IMR-90 (cell line): ENCODE results near the gene ZDHHC17. TPM values are rescaled to one million over a fixed set of nuclear protein-coding genes. Genes with fewer than 3 reads are reported as not detected.

Experiments
- ATAC-seq: fragments of 200-7000 bp; cut with Tn5 transposase; 2 replicates; pipeline ENCODE4 v1.9.1; 2020; ENCODE audit warnings: low read depth, mild to moderate bottlenecking, moderate library complexity
- BruUV-seq: library from RNA; stranded (reverse); fragments of 400-500 nt; replicated peaks from 2 replicates; lab custom pipeline; 2021; lab: Mats Ljungman, UMichigan
- CTCF ChIA-PET: fragments of 300-600 bp; formaldehyde crosslinking; extraction: SDS; loops from one replicate; lab custom pipeline; 2021; ENCODE audit warnings: antibody characterized with exemption; lab: Yijun Ruan, JAX
- POLR2A ChIA-PET: fragments of 300-600 bp; sonication (Branson Sonifier 250); formaldehyde crosslinking; loops from one replicate; lab custom pipeline; 2022; ENCODE audit warnings: antibody characterized with exemption; ENCODE audit not compliant: unreplicated experiment; lab: Charles Lee
- DNase-seq: peaks from one replicate; pipeline ENCODE4 v3.0.0; 2013
- H2AFZ ChIP-seq: replicated peaks from 2 replicates; pipeline ENCODE3; 2013; ENCODE audit warnings: low read length, mild to moderate bottlenecking; ENCODE audit not compliant: poor library complexity
- H2AK5ac ChIP-seq: 2 replicates; pipeline ENCODE4 v1.6.1; 2013; ENCODE audit warnings: low read depth, low read length, inconsistent platforms
- H2AK9ac ChIP-seq: replicated peaks from 2 replicates; pipeline ENCODE3; 2013; ENCODE audit warnings: mild to moderate bottlenecking, low read depth, low read length, moderate library complexity; ENCODE audit not compliant: poor library complexity
- H2BK120ac ChIP-seq: 2 replicates; pipeline ENCODE4 v1.6.1; 2013; ENCODE audit warnings: low read depth, low read length, inconsistent platforms
- H2BK15ac ChIP-seq: 3 replicates; pipeline ENCODE4 v1.6.1; 2013; ENCODE audit warnings: low read depth, low read length, inconsistent platforms
- H2BK20ac ChIP-seq: 2 replicates; pipeline ENCODE4 v1.6.1; 2013; ENCODE audit warnings: low read depth, mild to moderate bottlenecking, inconsistent platforms, low read length, moderate library complexity
- H2BK5ac ChIP-seq: 2 replicates; pipeline ENCODE4 v1.6.1; 2013; ENCODE audit warnings: mild to moderate bottlenecking, low read depth, low read length, inconsistent platforms; ENCODE audit not compliant: poor library complexity, severe bottlenecking
- H3K14ac ChIP-seq: replicated peaks from 2 replicates; pipeline ENCODE4 v1.6.1; 2013; ENCODE audit warnings: low read depth, low read length, inconsistent platforms
- H3K18ac ChIP-seq: 2 replicates; pipeline ENCODE4 v1.6.1; 2013; ENCODE audit warnings: low read depth, low read length, control low read depth
- H3K23ac ChIP-seq: 2 replicates; pipeline ENCODE4 v1.6.1; 2013; ENCODE audit warnings: low read depth, low read length, inconsistent platforms
- H3K27ac ChIP-seq: 2 replicates; pipeline ENCODE4 v1.5.1; 2013; ENCODE audit warnings: mild to moderate bottlenecking, control low read depth, low read length; ENCODE audit not compliant: insufficient read depth
- H3K27me3 ChIP-seq: 2 replicates; pipeline ENCODE4 v1.6.1; 2013; ENCODE audit warnings: low read length; ENCODE audit not compliant: control insufficient read depth, insufficient read depth
- H3K36me3 ChIP-seq: 2 replicates; pipeline ENCODE4 v1.6.1; 2013; ENCODE audit warnings: low read length, mixed read lengths; ENCODE audit not compliant: control insufficient read depth, insufficient read depth
- H3K4ac ChIP-seq: 2 replicates; pipeline ENCODE4 v1.6.1; 2013; ENCODE audit warnings: low read depth, low read length, inconsistent platforms
- H3K4me1 ChIP-seq: 2 replicates; pipeline ENCODE4 v1.6.1; 2013; ENCODE audit warnings: low read length, mixed read lengths; ENCODE audit not compliant: control insufficient read depth, insufficient read depth
- H3K4me2 ChIP-seq: 2 replicates; pipeline ENCODE4 v1.6.1; 2013; ENCODE audit warnings: low read depth, mild to moderate bottlenecking, control low read depth, low read length, moderate library complexity
- H3K4me3 ChIP-seq: 2 replicates; pipeline ENCODE4 v1.5.1; 2013; ENCODE audit warnings: low read depth, mild to moderate bottlenecking, control low read depth, low read length, moderate library complexity; ENCODE audit not compliant: insufficient read depth
- H3K56ac ChIP-seq: 2 replicates; pipeline ENCODE4 v1.6.1; 2013; ENCODE audit warnings: low read length, inconsistent platforms; ENCODE audit not compliant: insufficient read depth; ENCODE audit errors: extremely low read depth
- H3K79me1 ChIP-seq, 2 experiments: 2 replicates each; pipeline ENCODE4 v1.6.1; 2013; ENCODE audit warnings: low read length in 2 of 2, inconsistent platforms in 1 of 2, low read depth in 1 of 2
- H3K9ac ChIP-seq: 2 replicates; pipeline ENCODE4 v1.6.1; 2013; ENCODE audit warnings: low read depth, low read length, control low read depth
- H3K9me1 ChIP-seq: 2 replicates; pipeline ENCODE4 v1.6.1; 2013; ENCODE audit warnings: low read length, inconsistent platforms; ENCODE audit not compliant: insufficient read depth
- H3K9me3 ChIP-seq: 2 replicates; pipeline ENCODE4 v1.6.1; 2013; ENCODE audit warnings: low read length; ENCODE audit not compliant: control insufficient read depth, insufficient read depth
- H4K20me1 ChIP-seq: 2 replicates; pipeline ENCODE4 v1.6.1; 2013; ENCODE audit warnings: low read length, inconsistent platforms; ENCODE audit not compliant: insufficient read depth
- H4K5ac ChIP-seq: 2 replicates; pipeline ENCODE4 v1.6.1; 2013; ENCODE audit warnings: mild to moderate bottlenecking, low read depth, low read length, control low read depth
- H4K8ac ChIP-seq, 2 experiments: 2 replicates each; pipeline ENCODE4 v1.6.1; 2013; ENCODE audit warnings: low read depth in 2 of 2, low read length in 2 of 2, control low read depth in 1 of 2, inconsistent platforms in 1 of 2
- H4K91ac ChIP-seq: 2 replicates; pipeline ENCODE4 v1.6.1; 2013; ENCODE audit warnings: low read depth, low read length, inconsistent platforms; ENCODE audit not compliant: insufficient read depth
- FOS ChIP-seq: fragments of 150-350 bp; IDR thresholded peaks from 2 replicates; pipeline ENCODE4 v1.6.1; 2016; ENCODE audit warnings: low read depth, low read length
- RCOR1 ChIP-seq: IDR thresholded peaks from 2 replicates; pipeline ENCODE4 v1.6.1; 2012; ENCODE audit warnings: mild to moderate bottlenecking, low read length, improper control_type of control experiment; ENCODE audit not compliant: insufficient replicate concordance
- USF2 ChIP-seq: fragments of 150-350 bp; IDR thresholded peaks from 2 replicates; pipeline ENCODE4 v1.6.1; 2017; ENCODE audit warnings: mild to moderate bottlenecking, antibody characterized with exemption, low read length, low read depth
- WGBS, 2 experiments: methylation state at CpG; one replicate each; pipeline versions ENCODE4 v1.1.5 to v1.1.7; 2013; ENCODE audit warnings: missing lambda C conversion rate in 2 of 2; ENCODE audit not compliant: insufficient read length in 1 of 2; ENCODE audit errors: extremely low coverage in 2 of 2; 5-methylcytosine and 5-hydroxymethylcytosine counted together
- dilution Hi-C: fragments of 300-500 bp; cut with HindIII; formaldehyde crosslinking; loops from one replicate; pipeline ENCODE4 v1.14.3; 2018; ENCODE audit warnings: low sequenced_read_pairs; ENCODE audit not compliant: unreplicated experiment
- in situ Hi-C: fragments of 300-500 bp; cut with MboI; formaldehyde crosslinking; loops from 3 replicates; pipeline ENCODE4 v1.14.3; 2019; ENCODE audit warnings: low sequenced_read_pairs, inconsistent platforms, mixed read lengths
- intact Hi-C: fragments of 100-400 bp; cut with micrococcal nuclease; formaldehyde crosslinking; loops from 2 replicates; pipeline ENCODE4 v1.10.0; 2022
- polyA plus RNA-seq, 3 experiments: library from polyadenylated mRNA; depleted of rRNA; stranded (reverse); fragments of >200 nt; gene quantifications; 2 replicates each; pipeline ENCODE4 v1.2.3, GENCODE V29; 2012; ENCODE audit warnings: low replicate concordance in 1 of 3
- total RNA-seq: library from RNA; depleted of rRNA; stranded (reverse); fragments of >200 nt; gene quantifications from 2 replicates; pipeline ENCODE4 v1.2.3, GENCODE V29; 2012

The ZDHHC17 gene
- total and polyA plus RNA-seq, 2 of the 4 experiments (the other 2 are of a cell fraction): 23.3 to 125 TPM

- Histone ChIP-seq H2BK120ac (no peak overlapping the region), H3K56ac (no peak overlapping the region), H3K4me2 (no peak overlapping the region), H3K4me3 (no peak overlapping the region), H3K4me1 (no peaks in the 10 kb centered on the region), H3K79me1 (peaks cover 0 to 4% of the 10 kb centered on the region in 2 experiments; a peak in 2 of 4 replicates), H2AFZ (no peak overlapping the region), H2BK15ac (no peak overlapping the region), H4K5ac (no peak overlapping the region), H3K18ac (no peak overlapping the region), H2AK5ac (no peak overlapping the region), H4K91ac (no peak overlapping the region), H3K9me1 (no peaks in the 10 kb centered on the region), H3K36me3 (no peaks in the 10 kb centered on the region), H2AK9ac (no peak overlapping the region), H4K8ac (no peak overlapping the region), H3K4ac (no peak overlapping the region), H2BK20ac (no peak overlapping the region), H3K9ac (no peak overlapping the region), H3K23ac (no peak overlapping the region), H2BK5ac (no peak overlapping the region), H3K14ac (no peak overlapping the region), H3K27ac (no peak overlapping the region), H3K9me3 (no peaks in the 10 kb centered on the region), H3K27me3 (no peaks in the 10 kb centered on the region), H4K20me1 (no peaks in the 10 kb centered on the region)
- TF ChIP-seq RCOR1 (no peak), FOS (no peak), USF2 (no peak)
- intact Hi-C loops (no loop called here), in situ Hi-C loops (no loop called here), dilution Hi-C loops (no loop called here)
- ATAC-seq (no peak), DNase-seq (peak; percentile 40)
- CTCF ChIA-PET: no interaction called here
- no TSS peak for BruUV-seq
- no CpG with 5 or more reads among the region's 1 CpG for WGBS, 2 experiments
- POLR2A ChIA-PET: no interaction called here
Measured at GRCh38 chr12:76757694-76758093, 6.2 kb upstream of the ZDHHC17 start.
